Liver (tissue), 9 donors: Measurements from ENCODE around the gene TAAR2. TPM values are rescaled to one million over a fixed set of nuclear protein-coding genes. Genes with fewer than 3 reads are reported as not detected.

Source experiments
- DNase-seq: peaks from one replicate; pipeline ENCODE4 v3.0.0-alpha.2; 2017; ENCODE audit warnings: low spot score
- H3K27ac ChIP-seq, 2 donors: one replicate each; pipeline ENCODE4 v1.7.0; 2013; ENCODE audit warnings: inconsistent platforms in 2 of 2, low read length in 2 of 2, control low read depth in 1 of 2, low read depth in 1 of 2, mild to moderate bottlenecking in 1 of 2
- H3K27me3 ChIP-seq, 4 donors: one replicate each; pipeline versions ENCODE4 v1.6.1 to v1.7.0; 2013; ENCODE audit warnings: low read length in 3 of 4, inconsistent platforms in 1 of 4, mild to moderate bottlenecking in 1 of 4, moderate library complexity in 1 of 4; ENCODE audit not compliant: control insufficient read depth in 4 of 4, insufficient read depth in 4 of 4
- H3K36me3 ChIP-seq, 4 donors: one replicate each; pipeline versions ENCODE4 v1.6.1 to v1.7.0; 2013; ENCODE audit warnings: low read length in 3 of 4, mild to moderate bottlenecking in 3 of 4, low read depth in 1 of 4, moderate library complexity in 1 of 4; ENCODE audit not compliant: control insufficient read depth in 4 of 4, insufficient read depth in 3 of 4
- H3K4me1 ChIP-seq, 4 donors: one replicate each; pipeline versions ENCODE4 v1.6.1 to v1.7.0; 2013; ENCODE audit warnings: low read length in 3 of 4, mild to moderate bottlenecking in 3 of 4, moderate library complexity in 1 of 4; ENCODE audit not compliant: control insufficient read depth in 4 of 4, insufficient read depth in 4 of 4
- H3K4me3 ChIP-seq, 3 donors: one replicate each; pipeline versions ENCODE4 v1.6.1 to v1.7.0; 2013; ENCODE audit warnings: low read length in 3 of 3, control low read depth in 1 of 3, low read depth in 1 of 3, mild to moderate bottlenecking in 1 of 3
- H3K9ac ChIP-seq, 2 donors: one replicate each; pipeline ENCODE4 v1.7.0; 2013; ENCODE audit warnings: low read length in 2 of 2, mild to moderate bottlenecking in 2 of 2, moderate library complexity in 2 of 2, control low read depth in 1 of 2, low read depth in 1 of 2
- H3K9me3 ChIP-seq, 4 donors: one replicate each; pipeline versions ENCODE4 v1.6.1 to v1.7.0; 2013; ENCODE audit warnings: low read length in 3 of 4; ENCODE audit not compliant: control insufficient read depth in 4 of 4
- EGR1 ChIP-seq, 2 donors: IDR thresholded peaks; 2 replicates each; pipeline ENCODE4 v1.6.1; 2016 to 2018; ENCODE audit warnings: antibody characterized with exemption in 2 of 2, low read depth in 2 of 2
- FOXA1 ChIP-seq: IDR thresholded peaks from 2 replicates; pipeline ENCODE4 v1.6.1; 2016; ENCODE audit warnings: antibody characterized with exemption
- FOXA2 ChIP-seq: IDR thresholded peaks from 2 replicates; pipeline ENCODE4 v1.6.1; 2016; ENCODE audit warnings: antibody characterized with exemption
- GABPA ChIP-seq, 2 donors: IDR thresholded peaks in 1 of 2; conservative IDR thresholded peaks in 1 of 2; 2 replicates each; pipeline ENCODE4 v1.6.1; 2016; ENCODE audit warnings: antibody characterized with exemption in 2 of 2, mild to moderate bottlenecking in 1 of 2, moderate library complexity in 1 of 2
- HNF4A ChIP-seq, 2 donors: conservative IDR thresholded peaks; 2 replicates each; pipeline ENCODE4 v1.6.1; 2016; ENCODE audit warnings: antibody characterized with exemption in 2 of 2, mild to moderate bottlenecking in 2 of 2
- HNF4G ChIP-seq: IDR thresholded peaks from 2 replicates; pipeline ENCODE4 v1.6.1; 2016; ENCODE audit warnings: antibody characterized with exemption
- JUND ChIP-seq, 2 donors: IDR thresholded peaks; 2 replicates each; pipeline ENCODE4 v1.6.1; 2016; ENCODE audit warnings: antibody characterized with exemption in 2 of 2
- NR2F2 ChIP-seq: IDR thresholded peaks from 2 replicates; pipeline ENCODE4 v1.6.1; 2016; ENCODE audit warnings: antibody characterized with exemption
- RAD21 ChIP-seq, 2 donors: IDR thresholded peaks; 2 replicates each; pipeline ENCODE4 v1.6.1; 2016; ENCODE audit warnings: antibody characterized with exemption in 2 of 2, mild to moderate bottlenecking in 2 of 2
- RXRA ChIP-seq, 2 donors: IDR thresholded peaks; 2 replicates each; pipeline ENCODE4 v1.6.1; 2017 to 2018; ENCODE audit warnings: antibody characterized with exemption in 2 of 2, mild to moderate bottlenecking in 1 of 2
- SP1 ChIP-seq: IDR thresholded peaks from 2 replicates; pipeline ENCODE4 v1.6.1; 2018; ENCODE audit warnings: antibody characterized with exemption, mild to moderate bottlenecking
- TAF1 ChIP-seq: conservative IDR thresholded peaks from 2 replicates; pipeline ENCODE4 v1.6.1; 2016; ENCODE audit warnings: antibody characterized with exemption, mild to moderate bottlenecking
- YY1 ChIP-seq: IDR thresholded peaks from 2 replicates; pipeline ENCODE4 v1.6.1; 2016; ENCODE audit warnings: antibody characterized with exemption, mild to moderate bottlenecking
- WGBS: extraction: QIAGEN DNeasy Blood & Tissue Kit; methylation state at CpG from one replicate; pipeline ENCODE4 v1.1.7; 2013; 5-methylcytosine and 5-hydroxymethylcytosine counted together
- polyA plus RNA-seq, 2 donors: library from polyadenylated mRNA; stranded (reverse) in 1 of 2; unstranded in 1 of 2; fragments of 200-250 nt in 1 of 2; fragments of >200 nt in 1 of 2; fragmentation: Nextera tagmentation in 1 of 2; extraction: Ambion mirVana in 1 of 2; gene quantifications; one replicate each; pipeline versions ENCODE4 v1.2.1 to v1.2.3, GENCODE V29; 2013 to 2015
- total RNA-seq, 2 donors: library from RNA; depleted of rRNA; stranded (reverse); fragments of >200 nt; gene quantifications; one replicate each; pipeline ENCODE4 v1.2.3, GENCODE V29; 2014
- TF ChIP-seq, protein P1 (sequence below): IDR thresholded peaks from 2 replicates; pipeline ENCODE4 v1.6.1; 2016; ENCODE audit warnings: antibody characterized with exemption
- TF ChIP-seq, protein P2 (sequence below): IDR thresholded peaks from 2 replicates; pipeline ENCODE4 v1.6.1; 2016; ENCODE audit warnings: antibody characterized with exemption
- TF ChIP-seq, protein P3 (sequence below): IDR thresholded peaks from 2 replicates; pipeline ENCODE4 v1.6.1; 2016; ENCODE audit warnings: antibody characterized with exemption, mild to moderate bottlenecking
- TF ChIP-seq, protein P4 (sequence below): IDR thresholded peaks from 2 replicates; pipeline ENCODE4 v1.6.1; 2016; ENCODE audit warnings: antibody characterized with exemption
- TF ChIP-seq, protein P5 (sequence below): fragments of 150-350 bp; IDR thresholded peaks from 2 replicates; pipeline ENCODE4 v1.5.1; 2017; ENCODE audit warnings: improper control_type of control experiment, low read depth, low read length; ENCODE audit not compliant: missing input control
- donor health status: healthy.
- donor health status: healthy.
- donor health status: healthy.
- donor health status: healthy.
- donor health status: healthy.

TAAR2 gene
- total and polyA plus RNA-seq, 4 donors = not detected

DNA sequence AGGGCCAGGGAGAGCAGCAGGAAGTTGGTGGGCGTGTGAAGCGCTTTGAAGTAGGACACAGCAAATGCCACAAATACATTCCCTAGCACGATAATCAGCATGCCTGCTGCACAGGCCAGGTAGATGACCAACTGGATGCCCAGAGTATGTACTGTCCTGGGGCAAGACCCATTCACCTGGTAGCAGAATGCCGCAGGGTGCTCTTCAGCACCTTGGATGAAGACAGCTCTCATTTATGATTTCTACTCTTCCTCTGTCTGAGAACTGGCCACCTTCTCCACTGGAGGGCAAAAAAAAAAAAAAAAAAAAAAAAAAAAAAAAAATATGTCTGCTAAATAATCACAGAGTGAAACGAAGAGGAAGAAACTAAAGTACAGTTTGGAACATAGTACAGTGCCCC is 34.6 kb downstream of the TAAR2 start, which contains the start of gene TAAR5:
TAAR5 (minus strand) TSS at position 288 of the 400 bp plus-strand sequence; CDS start at position 233, 55 bp downstream.
- DNase-seq = no peak
- Histone ChIP-seq H3K4me1 (no peaks in the 10 kb centered on the region), H3K27me3 (no peaks in the 10 kb centered on the region), H3K4me3 (no peak within 1 kb of the TSS), H3K9me3 (no peaks in the 10 kb centered on the region), H3K9ac (no peak within 1 kb of the TSS), H3K36me3 (no peaks in the 10 kb centered on the region), H3K27ac (no peak within 1 kb of the TSS)
- TF ChIP-seq YY1 = no peak
- TF ChIP-seq, protein P1, sequence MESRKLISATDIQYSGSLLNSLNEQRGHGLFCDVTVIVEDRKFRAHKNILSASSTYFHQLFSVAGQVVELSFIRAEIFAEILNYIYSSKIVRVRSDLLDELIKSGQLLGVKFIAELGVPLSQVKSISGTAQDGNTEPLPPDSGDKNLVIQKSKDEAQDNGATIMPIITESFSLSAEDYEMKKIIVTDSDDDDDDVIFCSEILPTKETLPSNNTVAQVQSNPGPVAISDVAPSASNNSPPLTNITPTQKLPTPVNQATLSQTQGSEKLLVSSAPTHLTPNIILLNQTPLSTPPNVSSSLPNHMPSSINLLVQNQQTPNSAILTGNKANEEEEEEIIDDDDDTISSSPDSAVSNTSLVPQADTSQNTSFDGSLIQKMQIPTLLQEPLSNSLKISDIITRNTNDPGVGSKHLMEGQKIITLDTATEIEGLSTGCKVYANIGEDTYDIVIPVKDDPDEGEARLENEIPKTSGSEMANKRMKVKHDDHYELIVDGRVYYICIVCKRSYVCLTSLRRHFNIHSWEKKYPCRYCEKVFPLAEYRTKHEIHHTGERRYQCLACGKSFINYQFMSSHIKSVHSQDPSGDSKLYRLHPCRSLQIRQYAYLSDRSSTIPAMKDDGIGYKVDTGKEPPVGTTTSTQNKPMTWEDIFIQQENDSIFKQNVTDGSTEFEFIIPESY = no peak
- TF ChIP-seq, protein P2, sequence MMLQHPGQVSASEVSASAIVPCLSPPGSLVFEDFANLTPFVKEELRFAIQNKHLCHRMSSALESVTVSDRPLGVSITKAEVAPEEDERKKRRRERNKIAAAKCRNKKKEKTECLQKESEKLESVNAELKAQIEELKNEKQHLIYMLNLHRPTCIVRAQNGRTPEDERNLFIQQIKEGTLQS = no peak
- TF ChIP-seq RAD21 (IDR thresholded peaks at IDR 0.05) = no peak
- no peak for TF ChIP-seq FOXA1
- WGBS = 87% methylated on average over 5 of the region's 5 CpGs

DNA sequence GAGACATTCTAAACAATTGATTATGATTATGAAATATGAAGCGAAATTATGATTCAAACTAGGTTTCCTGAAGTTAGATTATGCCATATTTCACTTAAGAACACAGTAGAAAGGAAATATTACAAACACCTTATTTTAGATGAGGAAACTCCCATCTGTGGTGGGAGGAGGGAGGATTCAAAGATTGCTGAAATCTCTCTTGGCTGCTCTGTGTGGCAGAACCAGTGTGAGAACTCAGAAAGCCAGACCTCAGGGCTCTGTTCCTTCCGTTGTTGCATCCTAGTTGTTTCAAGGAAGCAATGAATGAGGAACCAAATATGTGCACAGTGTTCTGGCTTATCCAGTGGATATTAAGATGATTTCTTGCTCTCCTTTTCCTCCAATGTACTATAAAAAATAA is 36.7 kb downstream of the TAAR2 start:
- Histone ChIP-seq H3K4me1 (no peaks in the 10 kb centered on the region), H3K4me3 (no peak overlapping the region), H3K27me3 (no peaks in the 10 kb centered on the region), H3K27ac (no peak overlapping the region), H3K9ac (no peak overlapping the region), H3K9me3 (no peaks in the 10 kb centered on the region), H3K36me3 (no peaks in the 10 kb centered on the region)
- 64% methylated on average over 2 of the region's 2 CpGs for WGBS
- TF ChIP-seq NR2F2 (no peak), HNF4A (conservative IDR thresholded peaks at IDR 0.05) (no peak), FOXA2 (no peak), RAD21 (IDR thresholded peaks at IDR 0.05) (no peak), TAF1 (no peak), EGR1 (IDR thresholded peaks at IDR 0.05; ENCODE audit: low read depth in 2 of 2) (no peak), SP1 (no peak), RXRA (IDR thresholded peaks at IDR 0.05) (no peak), GABPA (IDR thresholded peaks at IDR 0.05 in 1 of 2, conservative IDR thresholded peaks at IDR 0.05 in 1 of 2) (no peak), HNF4G (no peak), JUND (IDR thresholded peaks at IDR 0.05) (no peak), YY1 (no peak), FOXA1 (no peak)
- TF ChIP-seq, protein P2 = no peak
- TF ChIP-seq, protein P1 = no peak
- TF ChIP-seq, protein P3, sequence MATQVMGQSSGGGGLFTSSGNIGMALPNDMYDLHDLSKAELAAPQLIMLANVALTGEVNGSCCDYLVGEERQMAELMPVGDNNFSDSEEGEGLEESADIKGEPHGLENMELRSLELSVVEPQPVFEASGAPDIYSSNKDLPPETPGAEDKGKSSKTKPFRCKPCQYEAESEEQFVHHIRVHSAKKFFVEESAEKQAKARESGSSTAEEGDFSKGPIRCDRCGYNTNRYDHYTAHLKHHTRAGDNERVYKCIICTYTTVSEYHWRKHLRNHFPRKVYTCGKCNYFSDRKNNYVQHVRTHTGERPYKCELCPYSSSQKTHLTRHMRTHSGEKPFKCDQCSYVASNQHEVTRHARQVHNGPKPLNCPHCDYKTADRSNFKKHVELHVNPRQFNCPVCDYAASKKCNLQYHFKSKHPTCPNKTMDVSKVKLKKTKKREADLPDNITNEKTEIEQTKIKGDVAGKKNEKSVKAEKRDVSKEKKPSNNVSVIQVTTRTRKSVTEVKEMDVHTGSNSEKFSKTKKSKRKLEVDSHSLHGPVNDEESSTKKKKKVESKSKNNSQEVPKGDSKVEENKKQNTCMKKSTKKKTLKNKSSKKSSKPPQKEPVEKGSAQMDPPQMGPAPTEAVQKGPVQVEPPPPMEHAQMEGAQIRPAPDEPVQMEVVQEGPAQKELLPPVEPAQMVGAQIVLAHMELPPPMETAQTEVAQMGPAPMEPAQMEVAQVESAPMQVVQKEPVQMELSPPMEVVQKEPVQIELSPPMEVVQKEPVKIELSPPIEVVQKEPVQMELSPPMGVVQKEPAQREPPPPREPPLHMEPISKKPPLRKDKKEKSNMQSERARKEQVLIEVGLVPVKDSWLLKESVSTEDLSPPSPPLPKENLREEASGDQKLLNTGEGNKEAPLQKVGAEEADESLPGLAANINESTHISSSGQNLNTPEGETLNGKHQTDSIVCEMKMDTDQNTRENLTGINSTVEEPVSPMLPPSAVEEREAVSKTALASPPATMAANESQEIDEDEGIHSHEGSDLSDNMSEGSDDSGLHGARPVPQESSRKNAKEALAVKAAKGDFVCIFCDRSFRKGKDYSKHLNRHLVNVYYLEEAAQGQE = no peak
- TF ChIP-seq, protein P4, sequence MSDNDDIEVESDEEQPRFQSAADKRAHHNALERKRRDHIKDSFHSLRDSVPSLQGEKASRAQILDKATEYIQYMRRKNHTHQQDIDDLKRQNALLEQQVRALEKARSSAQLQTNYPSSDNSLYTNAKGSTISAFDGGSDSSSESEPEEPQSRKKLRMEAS = no peak
- TF ChIP-seq, protein P5, sequence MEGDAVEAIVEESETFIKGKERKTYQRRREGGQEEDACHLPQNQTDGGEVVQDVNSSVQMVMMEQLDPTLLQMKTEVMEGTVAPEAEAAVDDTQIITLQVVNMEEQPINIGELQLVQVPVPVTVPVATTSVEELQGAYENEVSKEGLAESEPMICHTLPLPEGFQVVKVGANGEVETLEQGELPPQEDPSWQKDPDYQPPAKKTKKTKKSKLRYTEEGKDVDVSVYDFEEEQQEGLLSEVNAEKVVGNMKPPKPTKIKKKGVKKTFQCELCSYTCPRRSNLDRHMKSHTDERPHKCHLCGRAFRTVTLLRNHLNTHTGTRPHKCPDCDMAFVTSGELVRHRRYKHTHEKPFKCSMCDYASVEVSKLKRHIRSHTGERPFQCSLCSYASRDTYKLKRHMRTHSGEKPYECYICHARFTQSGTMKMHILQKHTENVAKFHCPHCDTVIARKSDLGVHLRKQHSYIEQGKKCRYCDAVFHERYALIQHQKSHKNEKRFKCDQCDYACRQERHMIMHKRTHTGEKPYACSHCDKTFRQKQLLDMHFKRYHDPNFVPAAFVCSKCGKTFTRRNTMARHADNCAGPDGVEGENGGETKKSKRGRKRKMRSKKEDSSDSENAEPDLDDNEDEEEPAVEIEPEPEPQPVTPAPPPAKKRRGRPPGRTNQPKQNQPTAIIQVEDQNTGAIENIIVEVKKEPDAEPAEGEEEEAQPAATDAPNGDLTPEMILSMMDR = no peak
- no peak for DNase-seq
